ENCODE data around the gene PIK3CB.
A peak's percentile ranks its signal among the peaks of the same experiment; 100 is the strongest.

The PIK3CB gene

DNA sequence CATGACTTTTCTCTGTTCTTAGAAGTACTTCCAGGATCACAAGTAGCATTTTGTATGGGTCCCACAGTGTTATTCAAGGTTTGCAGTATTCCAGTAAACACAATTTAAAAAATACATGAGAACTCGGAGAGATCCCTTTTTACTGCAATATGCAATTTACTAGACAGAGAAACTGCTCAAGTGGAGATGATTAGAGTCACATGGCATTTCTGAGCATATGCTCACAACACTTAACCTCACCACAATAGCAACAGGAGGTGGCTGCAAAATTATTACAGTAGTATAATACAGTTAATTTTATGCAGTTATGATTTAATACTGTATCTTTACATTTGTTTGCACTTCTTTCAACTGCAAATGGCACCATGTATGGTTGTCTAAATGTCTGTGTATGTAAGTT lies 87.5 kb downstream of the PIK3CB start:
- DNase-seq (ENCODE audit: low read depth), result no peak

GRCh38 chr3:138740072-138740471 lies 94.7 kb downstream of the PIK3CB start:
- DNase-seq (ENCODE audit: low read depth), result no peak

- no peak for DNase-seq (ENCODE audit: low read depth)
Observed at GRCh38 chr3:138732456-138732855, 102.3 kb downstream of the PIK3CB start.

DNA sequence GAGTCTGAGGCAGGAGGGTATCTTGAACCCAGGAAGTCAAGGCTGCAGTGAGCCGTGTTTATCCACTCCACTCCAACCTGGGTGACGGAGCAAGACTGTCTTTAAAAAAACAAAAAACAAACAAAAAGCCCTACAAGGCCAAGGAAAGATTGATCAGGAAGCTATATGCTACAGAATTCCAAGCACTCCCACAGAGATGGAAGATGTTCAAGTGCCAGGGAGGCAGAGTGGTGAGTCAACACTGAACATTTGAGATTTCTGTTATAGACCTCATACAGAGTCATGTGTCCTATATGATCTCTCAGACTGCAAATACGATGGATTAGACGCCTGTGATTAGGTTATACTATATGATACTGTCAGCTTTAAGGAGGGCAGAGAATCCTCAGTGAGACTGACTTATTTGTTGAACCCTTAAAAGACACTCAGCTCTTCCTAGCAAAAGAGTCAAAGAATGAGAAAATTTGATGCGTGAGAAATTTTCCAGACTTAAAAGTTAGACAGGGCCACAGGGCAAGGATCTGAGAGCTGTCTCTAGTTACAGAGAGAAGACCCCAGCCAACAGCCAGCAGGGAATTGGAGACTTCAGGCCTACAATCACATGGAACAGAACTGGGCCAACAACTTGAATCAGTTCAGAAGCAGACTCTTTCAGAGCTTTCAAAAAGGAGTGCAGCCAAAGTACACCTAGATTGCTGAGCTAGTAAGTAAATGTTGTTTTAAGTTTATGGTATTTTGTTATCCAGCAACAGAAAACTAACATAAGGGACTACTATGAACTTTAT lies 107.6 kb downstream of the PIK3CB start:
- no peak for DNase-seq (ENCODE audit: low read depth)

DNA sequence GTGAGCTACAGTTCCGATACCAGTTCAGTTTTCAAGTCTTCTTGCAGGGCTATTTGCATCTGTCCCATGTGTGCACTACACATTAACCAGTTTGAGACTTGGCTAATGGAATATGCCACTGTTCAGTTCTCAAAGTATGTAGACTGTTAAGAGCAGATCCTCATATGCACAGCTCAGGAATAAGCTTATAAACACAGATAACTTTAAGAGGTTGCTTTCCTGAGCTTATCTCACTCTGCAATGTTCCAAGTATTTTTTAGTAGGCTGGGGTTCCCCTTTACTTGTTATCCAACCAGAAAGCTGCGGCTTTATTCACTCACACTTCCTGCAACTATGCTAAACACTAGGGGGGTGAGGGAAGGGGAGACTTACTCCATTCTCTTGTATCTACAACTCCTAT lies 108.7 kb downstream of the PIK3CB start:
- DNase-seq (ENCODE audit: low read depth), result peak; percentile 65

GRCh38 chr3:138725116-138725515 lies 109.6 kb downstream of the PIK3CB start:
- no peak for DNase-seq (ENCODE audit: low read depth)

- DNase-seq (ENCODE audit: low read depth), result no peak
Observed at GRCh38 chr3:138724443-138724842, 110.3 kb downstream of the PIK3CB start.

DNA sequence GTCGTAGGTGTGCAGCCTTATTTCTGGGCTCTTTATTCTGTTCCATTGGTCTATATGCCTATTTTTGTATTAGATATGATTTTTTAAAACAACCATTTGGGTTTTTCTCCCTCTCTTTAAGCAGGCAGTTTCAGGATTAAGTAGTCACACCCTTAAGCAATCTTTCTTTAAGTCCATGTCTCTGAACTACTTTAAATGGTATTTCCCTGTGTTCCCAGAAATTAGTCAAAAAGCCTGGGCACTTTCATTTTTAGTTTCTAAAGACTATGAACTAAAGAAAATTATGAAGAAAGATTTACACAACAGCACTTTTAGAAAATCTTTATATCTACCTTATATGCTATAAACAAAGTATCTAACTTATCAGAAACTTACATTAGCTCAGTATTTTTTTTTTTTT lies 115.9 kb downstream of the PIK3CB start:
- no peak for DNase-seq (ENCODE audit: low read depth)

DNA sequence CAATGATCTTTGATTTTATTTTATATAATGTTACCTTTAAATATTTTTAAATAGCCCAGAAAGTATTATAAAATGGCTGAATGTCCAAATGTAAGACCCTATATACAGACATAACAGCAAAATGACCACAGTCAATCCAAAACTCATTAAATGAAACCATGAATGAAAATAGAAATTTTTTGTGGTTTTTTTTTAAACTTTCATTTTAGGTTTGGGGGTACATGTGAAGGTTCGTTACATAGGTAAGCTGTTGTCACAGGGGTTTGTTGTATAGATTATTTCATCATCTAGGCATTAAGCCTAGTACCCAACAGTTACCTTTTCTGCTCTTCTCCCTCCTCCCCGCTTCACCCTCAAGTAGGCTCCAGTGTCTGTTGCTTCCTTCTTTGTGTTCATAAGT lies 117.4 kb downstream of the PIK3CB start:
- DNase-seq (ENCODE audit: low read depth), result no peak

DNA sequence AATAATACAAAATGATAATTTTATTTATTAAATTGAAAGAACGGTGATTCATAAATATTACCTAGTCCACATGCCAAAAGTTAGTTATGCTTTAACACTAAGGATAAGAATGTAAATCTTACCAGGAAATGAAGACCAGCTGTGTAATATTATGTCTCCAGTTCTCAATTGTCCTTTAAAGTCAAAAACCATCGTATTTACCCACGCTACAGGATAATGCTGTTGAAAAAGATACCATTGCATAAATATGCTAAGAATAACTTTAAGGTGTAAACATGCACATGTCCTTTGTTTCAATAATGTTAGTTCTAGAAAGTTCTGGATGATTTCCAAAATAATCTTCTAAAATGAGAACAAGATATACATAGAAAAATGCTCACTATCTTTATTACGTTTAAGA lies 122.6 kb downstream of the PIK3CB start:
- DNase-seq (ENCODE audit: low read depth), result no peak

- no peak for DNase-seq (ENCODE audit: low read depth)
Observed at GRCh38 chr3:138705675-138706074, 129.1 kb downstream of the PIK3CB start.

DNA sequence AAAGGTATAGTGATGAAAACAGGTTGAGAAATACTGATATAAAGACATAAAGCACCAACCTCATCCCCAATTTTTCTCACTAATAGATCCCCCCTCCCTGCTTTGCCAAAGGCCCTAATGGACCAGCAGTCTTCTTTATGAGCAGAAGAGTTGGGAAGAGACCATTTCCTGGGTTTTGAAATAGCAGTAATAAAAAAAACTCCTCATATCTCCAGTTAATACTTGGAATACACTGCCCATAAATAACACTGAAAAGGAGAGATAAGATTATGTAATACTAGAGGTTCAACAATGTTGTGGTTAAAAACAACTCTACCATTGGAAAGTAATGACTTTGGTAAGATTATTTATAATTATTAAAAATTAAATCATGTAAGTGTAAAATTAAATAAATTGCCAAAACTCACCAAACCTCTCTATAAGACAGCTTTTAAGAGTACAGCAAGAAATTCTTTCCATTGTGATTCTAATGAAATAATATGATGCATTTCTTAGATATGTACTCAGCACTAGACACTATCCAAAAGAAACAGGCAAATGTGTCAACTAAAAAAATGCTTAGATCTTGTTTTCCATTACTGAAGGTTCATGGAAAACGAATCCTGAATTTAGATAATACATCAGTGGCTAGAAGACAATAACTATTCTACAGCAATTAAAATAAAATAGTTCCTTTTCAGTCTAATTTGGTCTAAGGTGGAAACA lies 137.9 kb downstream of the PIK3CB start:
- no peak for DNase-seq (ENCODE audit: low read depth)

GRCh38 chr3:138694287-138695007 lies 140.3 kb downstream of the PIK3CB start:
- DNase-seq (ENCODE audit: low read depth), result no peak

DNA sequence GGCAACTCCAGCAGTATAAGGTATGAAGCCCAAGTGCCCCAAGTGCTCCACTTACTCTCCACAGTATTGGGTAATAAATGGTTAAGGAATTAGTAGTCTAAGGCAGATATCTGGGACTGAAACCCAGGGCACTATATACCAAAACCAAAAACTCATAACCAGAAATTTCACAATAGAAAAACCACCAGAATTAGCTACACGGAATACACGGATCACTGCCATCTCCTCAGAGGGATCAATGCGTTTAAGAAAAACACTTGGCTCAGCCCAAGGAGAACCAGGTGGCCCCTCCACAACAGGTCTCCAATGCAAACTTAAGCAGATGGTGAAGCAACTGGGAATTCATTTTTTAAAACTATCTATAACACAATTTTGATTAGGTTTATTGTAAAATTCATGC lies 142.6 kb downstream of the PIK3CB start:
- no peak for DNase-seq (ENCODE audit: low read depth)

DNA sequence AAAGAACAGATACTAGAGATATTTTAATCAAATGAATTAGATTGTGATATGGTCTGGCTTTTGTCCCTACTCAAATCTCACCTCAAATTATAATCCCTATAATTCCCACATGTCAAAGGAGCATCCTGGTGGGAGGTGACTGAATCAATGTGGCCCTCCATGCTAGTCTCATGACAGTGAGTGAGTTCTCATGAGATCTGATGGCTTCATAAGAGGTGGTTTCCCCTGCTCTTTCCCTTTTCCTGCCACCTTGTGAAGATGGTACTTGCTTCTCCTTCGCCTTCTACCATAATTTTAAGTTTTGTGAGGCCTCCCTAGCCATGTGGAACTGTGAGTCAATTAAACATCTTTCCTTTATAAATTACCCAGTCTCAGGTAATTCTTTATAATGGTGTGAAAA lies 143.4 kb downstream of the PIK3CB start:
- DNase-seq (ENCODE audit: low read depth), result no peak

GRCh38 chr3:138690036-138690435 lies 144.7 kb downstream of the PIK3CB start:
- DNase-seq (ENCODE audit: low read depth), result no peak

DNA sequence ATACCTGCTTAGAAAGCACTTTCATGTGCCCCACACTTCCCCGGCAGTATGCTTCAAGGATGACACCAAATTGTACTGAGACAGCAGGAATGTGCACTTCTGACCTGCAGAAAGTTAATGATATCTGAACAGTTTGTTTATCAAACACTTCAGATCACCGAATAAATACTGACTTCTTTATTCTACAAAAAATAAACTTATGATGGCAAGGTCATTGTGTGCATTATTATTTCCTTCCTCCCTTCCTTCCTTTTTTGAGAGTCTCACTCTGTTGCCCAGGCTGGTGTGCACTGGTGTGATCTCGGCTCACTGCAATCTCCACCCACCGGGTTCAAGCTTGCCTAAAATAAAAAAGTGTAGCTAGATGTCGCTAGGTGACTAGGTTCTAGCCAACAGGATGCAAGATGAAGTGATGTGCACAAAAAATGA lies 145.8 kb downstream of the PIK3CB start:
- DNase-seq (ENCODE audit: low read depth), result no peak

DNA sequence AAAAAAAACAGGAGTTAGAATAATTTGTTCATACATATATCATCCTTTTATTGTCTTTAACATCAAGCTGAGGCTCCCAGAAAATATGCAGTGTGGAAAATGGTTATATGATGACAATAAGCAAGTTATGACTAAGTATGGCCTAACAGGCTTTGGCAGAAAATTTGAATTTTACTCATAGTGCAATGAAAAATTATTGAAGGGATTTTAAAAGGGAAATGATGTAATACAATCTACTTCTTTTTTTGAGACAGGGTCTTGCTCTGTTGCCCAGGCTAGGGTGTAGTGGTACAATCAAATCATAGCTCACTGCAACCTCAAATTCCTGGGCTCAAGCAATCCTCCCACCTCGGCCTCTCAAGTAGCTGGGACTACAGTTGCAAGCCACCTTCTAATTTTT lies 147.5 kb downstream of the PIK3CB start:
- DNase-seq (ENCODE audit: low read depth), result no peak

- DNase-seq (ENCODE audit: low read depth), result no peak
Observed at GRCh38 chr3:138686771-138687221, 147.9 kb downstream of the PIK3CB start.

DNA sequence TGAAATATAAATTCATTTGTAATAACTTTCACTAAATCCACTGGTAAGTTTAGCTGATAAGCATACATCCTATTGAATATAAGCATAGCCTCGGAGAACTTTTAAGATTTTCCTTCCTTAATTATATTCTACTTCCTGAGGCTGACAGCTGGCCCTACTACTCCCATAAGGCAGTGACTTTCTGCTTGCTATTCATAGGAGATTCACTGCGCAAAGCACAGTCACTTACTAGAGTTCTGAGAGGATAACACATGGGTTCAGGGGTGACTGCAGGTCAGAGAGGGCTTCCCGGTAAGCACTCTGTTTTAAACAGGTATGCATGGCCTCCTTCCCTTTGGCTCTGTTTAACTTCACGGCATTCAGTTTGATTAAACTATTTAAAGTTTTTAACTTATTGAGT lies 150.3 kb downstream of the PIK3CB start:
- DNase-seq (ENCODE audit: low read depth), result no peak

GRCh38 chr3:138682648-138683047 lies 152.1 kb downstream of the PIK3CB start:
- DNase-seq (ENCODE audit: low read depth), result no peak

DNA sequence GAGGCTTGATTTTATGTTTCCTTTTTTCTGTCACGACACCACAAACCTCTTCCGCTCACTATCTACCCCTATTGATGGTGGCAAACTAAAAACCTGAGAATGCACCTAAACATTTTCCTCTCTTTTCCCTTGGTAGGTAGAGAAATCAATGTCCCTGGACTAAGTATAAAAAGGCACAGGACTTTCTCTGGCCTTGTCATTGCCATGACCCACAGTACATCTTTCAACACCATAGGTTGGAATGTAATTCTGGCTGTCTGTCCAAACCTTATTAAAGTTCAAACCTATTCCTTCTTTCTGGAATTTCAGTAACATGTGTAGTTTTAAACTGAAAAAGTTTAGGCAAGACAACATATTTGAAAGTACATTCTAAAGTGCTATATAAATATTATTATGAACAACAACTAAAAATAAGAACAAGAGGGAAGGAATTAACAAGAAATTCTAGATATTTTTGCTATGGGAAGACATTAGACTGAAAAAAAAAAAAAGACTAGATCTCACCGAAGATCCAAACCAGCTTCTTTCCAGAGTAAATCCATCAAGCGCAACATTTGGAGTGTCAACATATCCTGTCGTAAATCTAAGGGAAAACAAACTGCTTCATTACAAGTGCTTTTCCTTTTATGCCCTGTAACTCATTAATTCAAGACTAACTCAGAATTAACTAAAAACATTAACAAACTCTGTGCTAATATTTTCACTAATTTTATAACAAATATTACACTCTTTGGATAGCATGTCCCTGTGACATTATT lies 153.1 kb downstream of the PIK3CB start:
- no peak for DNase-seq (ENCODE audit: low read depth)

All from CMK (cell line).